HCT116 (cell line): ENCODE measurements around the gene ZNF438.

Experiments used
- ATF3 ChIP-seq: IDR thresholded peaks from 2 replicates; pipeline ENCODE4 v1.6.1; 2012
- CTCF ChIP-seq, 3 experiments: fragments of 200-600 bp in 1 of 3; sonication (generic) in 1 of 3; IDR thresholded peaks in 2 of 3; conservative IDR thresholded peaks in 1 of 3; 2 replicates each; pipeline ENCODE4 v1.5.1; 2012 to 2017; ENCODE audit warnings: low read depth in 2 of 3, low read length in 2 of 3, antibody characterized with exemption in 1 of 3, borderline replicate concordance in 1 of 3, control low read depth in 1 of 3, mild to moderate bottlenecking in 1 of 3, mixed read lengths in 1 of 3, mixed run types in 1 of 3, moderate library complexity in 1 of 3; ENCODE audit not compliant: insufficient read depth in 1 of 3
- EZH2 ChIP-seq: fragments of 200-600 bp; sonication (generic); IDR thresholded peaks from 2 replicates; pipeline ENCODE4 v1.6.1; 2017; ENCODE audit warnings: antibody characterized with exemption, mixed run types
- EZH2phosphoT487 ChIP-seq: fragments of 200-600 bp; IDR thresholded peaks from 2 replicates; pipeline ENCODE4 v1.6.1; 2018; ENCODE audit warnings: antibody characterized with exemption, borderline replicate concordance
- MAX ChIP-seq: IDR thresholded peaks from 2 replicates; pipeline ENCODE4 v1.6.1; 2012
- POLR2A ChIP-seq: IDR thresholded peaks from 2 replicates; pipeline ENCODE4 v1.7.0; 2011; ENCODE audit warnings: borderline replicate concordance; ENCODE audit not compliant: insufficient read depth, insufficient read length; ENCODE audit errors: extremely low read depth
- POLR2AphosphoS5 ChIP-seq: IDR thresholded peaks from 2 replicates; pipeline ENCODE4 v1.6.1; 2011; ENCODE audit warnings: mild to moderate bottlenecking, low read depth, low read length, moderate library complexity
- REST ChIP-seq: IDR thresholded peaks from 2 replicates; pipeline ENCODE4 v1.6.1; 2012; ENCODE audit warnings: low read depth
- SIN3A ChIP-seq: IDR thresholded peaks from 2 replicates; pipeline ENCODE4 v1.6.1; 2012; ENCODE audit warnings: low read depth
- TCF7L2 ChIP-seq: IDR thresholded peaks from 2 replicates; pipeline ENCODE4 v1.7.0; 2011; ENCODE audit warnings: borderline replicate concordance, inconsistent platforms; ENCODE audit not compliant: insufficient read depth, insufficient read length; ENCODE audit errors: extremely low read depth

- TF ChIP-seq EZH2phosphoT487 (no peak), CTCF (IDR thresholded peaks at IDR 0.05 in 2 of 3, conservative IDR thresholded peaks at IDR 0.05 in 1 of 3; ENCODE audit: borderline replicate concordance in 1 of 3, insufficient read depth in 1 of 3, low read depth in 2 of 3, low read length in 2 of 3) (no peak), POLR2A (no peak), POLR2AphosphoS5 (no peak), REST (no peak), TCF7L2 (no peak), SIN3A (no peak), MAX (no peak), ATF3 (no peak), EZH2 (no peak)
Measured at GRCh38 chr10:30828680-30829079, 203.0 kb downstream of the ZNF438 start.
